Transverse colon (tissue), 4 donors: ENCODE results near the gene PTBP3. TPM values are rescaled to one million over a fixed set of nuclear protein-coding genes. Genes with fewer than 3 reads are reported as not detected.

Experiments
- DNase-seq: peaks from one replicate; pipeline ENCODE4 v3.0.0-alpha.2; 2019
- H3K27ac ChIP-seq, 4 donors: fragments of 200-600 bp; sonication (generic); 2 replicates each; pipeline ENCODE4 v1.5.1; 2016 to 2018; ENCODE audit warnings: inconsistent platforms in 4 of 4
- H3K27me3 ChIP-seq: fragments of 200-600 bp; sonication (generic); 2 replicates; pipeline ENCODE4 v1.5.1; 2017; ENCODE audit warnings: inconsistent platforms
- H3K36me3 ChIP-seq, 4 donors: fragments of 200-600 bp; sonication (generic); 2 replicates each; pipeline ENCODE4 v1.5.1; 2017 to 2019; ENCODE audit warnings: inconsistent platforms in 4 of 4
- H3K4me1 ChIP-seq, 4 donors: fragments of 200-600 bp; sonication (generic); 2 replicates each; pipeline ENCODE4 v1.5.1; 2017 to 2020; ENCODE audit warnings: inconsistent platforms in 4 of 4
- H3K4me3 ChIP-seq, 4 donors: fragments of 200-600 bp; sonication (generic); 1 replicate in 1 of 4; 2 replicates in 3 of 4; pipeline versions ENCODE4 v1.5.1 to v1.6.1; 2017 to 2019; ENCODE audit warnings: inconsistent platforms in 4 of 4
- H3K9me3 ChIP-seq, 2 donors: fragments of 200-600 bp; sonication (generic); 2 replicates each; pipeline ENCODE4 v1.5.1; 2017 to 2019; ENCODE audit warnings: inconsistent platforms in 2 of 2
- EP300 ChIP-seq: sonication (generic); formaldehyde crosslinking; IDR thresholded peaks from one replicate; pipeline ENCODE4 v1.6.1; 2017; ENCODE audit warnings: antibody characterized with exemption, low read depth
- POLR2A ChIP-seq: fragments of 450-650 bp; IDR thresholded peaks from one replicate; pipeline ENCODE4 v1.6.1; 2016; ENCODE audit warnings: antibody characterized with exemption, mild to moderate bottlenecking, moderate library complexity
- POLR2AphosphoS5 ChIP-seq, 3 donors: sonication (generic); formaldehyde crosslinking; IDR thresholded peaks; one replicate each; pipeline ENCODE4 v1.6.1; 2016; ENCODE audit warnings: antibody characterized with exemption in 3 of 3
- WGBS, 2 donors: methylation state at CpG; one replicate each; pipeline ENCODE4 v1.1.5; 2018; ENCODE audit warnings: low coverage in 1 of 2; 5-methylcytosine and 5-hydroxymethylcytosine counted together
- in situ Hi-C, 4 donors: fragments of 200-750 bp; cut with MboI; loops; one replicate each; pipeline versions ENCODE4 v1.15.0 to v1.15.1; 2017; ENCODE audit warnings: low sequenced_read_pairs in 3 of 4, low pct_ligation_motif_present in 1 of 4, low pct_unique_long_range_greater_than_20kb in 1 of 4
- intact Hi-C: fragments of 100-400 bp; cut with DNase I; formaldehyde crosslinking; loops from one replicate; pipeline ENCODE4 v1.15.1; 2023; ENCODE audit warnings: low total_unique reads
- total RNA-seq, 4 donors: library from RNA; depleted of rRNA; stranded (reverse); fragments of >200 nt; gene quantifications; one replicate each; pipeline ENCODE4 v1.1.0, GENCODE V29; 2016
- TF ChIP-seq, protein P1 (sequence below), 5 experiments: fragments of 200-600 bp in 3 of 5; fragments of 450-650 bp in 2 of 5; sonication (generic) in 3 of 5; IDR thresholded peaks; 1 replicate in 2 of 5; 2 replicates in 3 of 5; pipeline ENCODE4 v1.5.1; 2016 to 2017; ENCODE audit warnings: antibody characterized with exemption in 5 of 5, inconsistent platforms in 3 of 5, mild to moderate bottlenecking in 2 of 5, moderate library complexity in 1 of 5

PTBP3 gene
- total RNA-seq, 4 donors from 2014 or later: 25.3 to 96.9 (median 54.7) TPM

DNA sequence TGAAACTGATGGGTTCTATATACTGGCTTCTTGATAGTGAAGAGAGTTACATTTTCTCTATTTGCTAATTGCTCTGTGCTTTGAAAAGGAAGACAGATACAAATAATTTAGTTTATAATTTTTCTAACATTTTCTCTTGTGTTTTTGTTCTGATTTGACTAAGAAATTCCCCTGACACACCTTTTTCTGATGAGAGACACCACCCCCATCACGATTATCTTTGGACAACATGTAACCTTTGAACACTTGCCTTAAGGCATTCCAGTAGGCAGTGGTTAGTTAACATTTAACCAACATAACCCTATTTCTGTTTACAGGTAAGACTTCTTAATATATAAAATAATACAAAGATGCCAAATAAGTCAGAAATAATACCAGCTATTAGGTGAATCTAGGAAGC is 4.1 kb upstream of the PTBP3 start:
- in situ Hi-C loops (no loop called here), intact Hi-C loops (no loop called here)
- peak overlapping the region; percentile 31 to 59 (median 52) for H3K27ac ChIP-seq
- H3K4me3 ChIP-seq: no peak overlapping the region
- WGBS, 2 donors: 30 to 44% methylated on average over 1 of the region's 1 CpG
- no peaks in the 10 kb centered on the region for H3K36me3 ChIP-seq
- no peaks in the 10 kb centered on the region for H3K27me3 ChIP-seq
- TF ChIP-seq POLR2AphosphoS5 (IDR thresholded peaks at IDR 0.05): no peak
- TF ChIP-seq, protein P1, sequence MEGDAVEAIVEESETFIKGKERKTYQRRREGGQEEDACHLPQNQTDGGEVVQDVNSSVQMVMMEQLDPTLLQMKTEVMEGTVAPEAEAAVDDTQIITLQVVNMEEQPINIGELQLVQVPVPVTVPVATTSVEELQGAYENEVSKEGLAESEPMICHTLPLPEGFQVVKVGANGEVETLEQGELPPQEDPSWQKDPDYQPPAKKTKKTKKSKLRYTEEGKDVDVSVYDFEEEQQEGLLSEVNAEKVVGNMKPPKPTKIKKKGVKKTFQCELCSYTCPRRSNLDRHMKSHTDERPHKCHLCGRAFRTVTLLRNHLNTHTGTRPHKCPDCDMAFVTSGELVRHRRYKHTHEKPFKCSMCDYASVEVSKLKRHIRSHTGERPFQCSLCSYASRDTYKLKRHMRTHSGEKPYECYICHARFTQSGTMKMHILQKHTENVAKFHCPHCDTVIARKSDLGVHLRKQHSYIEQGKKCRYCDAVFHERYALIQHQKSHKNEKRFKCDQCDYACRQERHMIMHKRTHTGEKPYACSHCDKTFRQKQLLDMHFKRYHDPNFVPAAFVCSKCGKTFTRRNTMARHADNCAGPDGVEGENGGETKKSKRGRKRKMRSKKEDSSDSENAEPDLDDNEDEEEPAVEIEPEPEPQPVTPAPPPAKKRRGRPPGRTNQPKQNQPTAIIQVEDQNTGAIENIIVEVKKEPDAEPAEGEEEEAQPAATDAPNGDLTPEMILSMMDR (IDR thresholded peaks at IDR 0.05): no peak
- TF ChIP-seq POLR2A: no peak
- TF ChIP-seq EP300: no peak
- peaks cover 0 to 35% (median 12%) of the 10 kb centered on the region in 4 donors for H3K4me1 ChIP-seq
- DNase-seq: no peak
- no peaks in the 10 kb centered on the region for H3K9me3 ChIP-seq

- in situ Hi-C loops (no loop called here), intact Hi-C loops (no loop called here)
- H3K9me3 ChIP-seq: no peaks in the 10 kb centered on the region
- no peaks in the 10 kb centered on the region for H3K36me3 ChIP-seq
- H3K4me1 ChIP-seq: peaks cover 0 to 59% (median 29%) of the 10 kb centered on the region in 4 donors
- H3K4me3 ChIP-seq: peak overlapping the region in 3 of 4 donors; percentile 70 to 98 (median 86)
- 7 to 14% methylated on average over 8 of the region's 8 CpGs for WGBS, 2 donors
- TF ChIP-seq POLR2AphosphoS5 (IDR thresholded peaks at IDR 0.05) (no peak), POLR2A (no peak), EP300 (no peak)
- TF ChIP-seq, protein P1 (IDR thresholded peaks at IDR 0.05): no peak
- peak; percentile 20 for DNase-seq
- peak overlapping the region; percentile 94 to 100 (median 99) for H3K27ac ChIP-seq
- H3K27me3 ChIP-seq: no peaks in the 10 kb centered on the region
Measured at GRCh38 chr9:112334432-112334841, 1.0 kb upstream of the PTBP3 start.

DNA sequence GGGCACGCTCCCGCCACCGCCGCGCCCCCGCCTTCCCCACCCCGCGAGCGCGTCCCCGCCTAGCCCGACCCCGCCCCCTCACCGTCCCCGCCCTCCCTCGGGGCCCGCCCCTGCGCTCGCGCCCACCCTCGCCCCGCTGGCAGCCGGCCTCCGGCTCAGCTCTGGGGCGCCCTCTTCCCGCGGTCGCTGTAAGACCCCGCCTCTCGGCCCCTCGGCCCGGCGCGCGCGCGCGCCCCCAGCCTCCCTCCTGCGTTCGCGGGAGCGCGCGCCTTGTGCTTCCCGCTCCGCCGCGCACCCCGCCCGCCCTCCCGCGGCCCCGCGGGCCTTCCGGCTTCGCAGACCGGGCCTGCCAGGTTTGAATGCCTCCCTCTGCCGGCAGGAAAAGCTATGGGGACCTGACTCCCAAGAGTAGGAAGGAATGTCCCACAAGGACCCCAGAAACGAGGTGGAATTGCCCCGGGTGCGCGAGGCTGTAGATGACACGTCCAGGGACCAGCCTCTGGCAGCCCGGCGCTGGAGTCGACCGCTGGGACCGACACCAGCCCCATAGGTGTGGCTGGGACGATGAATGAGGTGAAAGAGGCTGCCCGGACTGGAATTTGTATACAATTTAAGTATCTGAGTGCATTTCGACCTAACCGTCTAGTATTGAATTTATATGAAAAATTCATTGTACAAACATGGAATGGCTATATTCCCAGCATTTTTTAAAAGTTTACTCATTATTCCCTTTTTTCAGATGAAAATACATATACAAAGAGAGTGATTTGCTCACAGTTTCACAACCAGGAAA is 416 bp upstream of the PTBP3 start:
- Histone ChIP-seq H3K27ac (peak overlapping the region; percentile 94 to 100 (median 99)), H3K4me1 (peaks cover 0 to 63% (median 29%) of the 10 kb centered on the region in 4 donors), H3K27me3 (no peaks in the 10 kb centered on the region), H3K36me3 (no peaks in the 10 kb centered on the region), H3K4me3 (peak overlapping the region; percentile 70 to 98 (median 88)), H3K9me3 (no peaks in the 10 kb centered on the region)
- intact Hi-C loops: no loop called here
- 0 to 1% methylated on average over 2 to 24 of the region's 72 CpGs for WGBS, 2 donors
- in situ Hi-C loops: no loop called here
- DNase-seq: peak; percentile 96
- TF ChIP-seq POLR2A (peak; percentile 47), POLR2AphosphoS5 (IDR thresholded peaks at IDR 0.05) (peak in 2 of 3 donors; percentile 53 to 56), EP300 (no peak)
- TF ChIP-seq, protein P1 (IDR thresholded peaks at IDR 0.05): peak; percentile 56 to 66 (median 64)

- 0% methylated on average over 6 of the region's 19 CpGs; no CpG with 5 or more reads in 1 of the 2 donors for WGBS, 2 donors
- Histone ChIP-seq H3K4me1 (peaks cover 0 to 63% (median 31%) of the 10 kb centered on the region in 4 donors), H3K27me3 (no peaks in the 10 kb centered on the region), H3K36me3 (no peaks in the 10 kb centered on the region), H3K9me3 (no peaks in the 10 kb centered on the region), H3K27ac (peak overlapping the region; percentile 94 to 100 (median 99)), H3K4me3 (peak overlapping the region; percentile 70 to 98 (median 88))
- in situ Hi-C loops (no loop called here), intact Hi-C loops (no loop called here)
- TF ChIP-seq POLR2A: no peak
- TF ChIP-seq, protein P1 (IDR thresholded peaks at IDR 0.05): peak in 3 of 5 experiments; percentile 2 to 26 (median 25)
- no peak for DNase-seq
Measured at GRCh38 chr9:112332674-112332976, 794 bp downstream of the PTBP3 start.
